Mesangial cell (primary cell): Measurements from ENCODE around the gene NARF. TPM values are rescaled to one million over a fixed set of nuclear protein-coding genes. Genes with fewer than 3 reads are reported as not detected.

ENCODE experiments used
- total RNA-seq: library from RNA; depleted of rRNA; stranded (reverse); fragments of >200 nt; gene quantifications from 2 replicates; pipeline ENCODE4 v1.2.3, GENCODE V29; 2015

NARF gene
- total RNA-seq = 30.5 and 34.0 TPM in 2 replicates

DNA sequence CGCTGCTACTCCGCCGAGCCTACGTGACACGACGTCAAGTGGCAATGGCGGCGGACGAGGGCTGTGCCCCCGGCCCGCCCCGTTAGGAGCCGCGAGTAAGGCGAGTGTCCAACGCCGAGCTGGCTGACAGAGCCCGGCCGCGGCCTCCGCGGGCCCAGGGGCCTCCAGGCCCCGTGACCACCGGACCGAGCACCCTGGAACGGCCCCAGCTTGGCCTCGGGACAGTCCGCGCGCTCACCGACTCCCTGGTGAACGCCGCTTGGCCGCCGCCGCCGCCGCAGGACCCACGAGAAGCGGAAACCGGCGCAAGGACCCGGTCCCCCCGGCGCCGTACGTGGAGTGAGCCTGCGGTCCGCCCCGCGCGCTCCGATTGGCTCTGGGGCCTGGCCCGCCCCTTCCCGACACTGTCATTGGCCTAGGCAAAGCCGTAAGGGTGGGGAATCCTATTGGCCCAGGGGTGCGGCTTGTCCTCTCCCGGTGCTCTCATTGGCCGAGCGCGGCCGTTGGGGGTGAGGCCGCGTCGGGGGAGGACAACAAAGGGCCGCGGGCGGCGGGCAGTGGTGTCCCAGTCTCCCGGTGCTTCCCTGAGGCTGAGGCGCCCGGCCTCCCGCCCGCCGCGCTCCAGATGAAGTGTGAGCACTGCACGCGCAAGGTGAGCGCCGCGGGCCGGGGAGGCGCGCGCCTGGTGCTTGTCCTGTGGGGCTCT is at the start of gene NARF:
Gene NARF, plus strand, starts transcription at position 563 of the 706 bp plus-strand sequence. Its CDS starts 63 bp downstream, at position 626.

DNA sequence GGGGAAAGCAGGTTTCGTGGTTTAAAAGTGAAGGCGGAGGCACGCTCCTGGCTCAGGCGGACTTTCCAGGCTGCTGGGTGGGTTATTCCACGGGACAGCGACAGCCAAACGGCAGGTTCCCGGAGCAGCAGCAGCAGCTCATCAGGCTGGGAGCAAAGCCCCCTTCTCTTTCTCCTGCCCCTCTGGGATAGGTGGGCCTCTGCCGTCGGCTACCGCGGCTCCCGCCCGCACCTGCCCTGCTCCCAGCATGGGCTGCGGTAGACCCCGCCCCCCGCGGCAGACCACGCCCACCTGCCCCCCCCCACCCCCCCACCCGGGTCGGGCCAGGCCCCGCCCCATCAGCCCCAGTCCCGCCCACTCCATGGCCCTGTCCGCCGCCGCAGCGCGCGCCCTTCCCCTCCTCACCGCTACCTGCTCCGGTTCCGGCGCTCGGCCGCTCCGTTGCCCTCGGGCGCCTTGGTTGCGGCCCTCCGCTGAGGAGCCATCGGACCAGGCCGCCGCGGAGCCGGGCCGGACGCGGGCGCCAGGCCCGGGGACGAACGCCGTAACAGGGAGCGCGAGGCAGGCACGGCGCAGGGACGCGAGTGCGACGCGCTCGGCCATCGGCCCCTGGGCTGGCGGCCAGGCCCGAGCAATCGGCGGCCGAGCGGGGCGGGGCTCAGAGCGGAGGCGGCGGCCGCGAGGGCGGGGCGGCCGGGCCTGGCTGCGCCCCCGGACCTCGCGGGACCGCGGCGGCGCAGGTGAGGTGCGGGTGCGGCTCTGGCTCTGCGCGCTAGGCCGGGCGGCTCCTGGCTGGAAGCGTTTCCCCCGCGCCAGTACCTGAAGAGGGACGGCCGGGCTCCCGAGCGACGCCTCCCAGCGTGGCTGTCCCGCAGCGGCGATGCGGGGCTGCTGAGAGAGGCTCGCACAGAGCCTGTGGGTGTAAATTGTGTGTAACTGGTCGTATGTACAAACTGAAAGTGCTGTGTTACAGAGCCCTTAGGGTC is 40.2 kb upstream of the NARF start, which contains the start of the genes HEXD and OGFOD3:
Gene HEXD, plus strand, starts transcription at position 347 of the 986 bp plus-strand sequence. CDS start 1,453 bp downstream, outside the sequence.
Gene OGFOD3, minus strand, starts transcription at position 586 of the 986 bp plus-strand sequence. Its CDS starts 101 bp downstream, at position 485.

DNA sequence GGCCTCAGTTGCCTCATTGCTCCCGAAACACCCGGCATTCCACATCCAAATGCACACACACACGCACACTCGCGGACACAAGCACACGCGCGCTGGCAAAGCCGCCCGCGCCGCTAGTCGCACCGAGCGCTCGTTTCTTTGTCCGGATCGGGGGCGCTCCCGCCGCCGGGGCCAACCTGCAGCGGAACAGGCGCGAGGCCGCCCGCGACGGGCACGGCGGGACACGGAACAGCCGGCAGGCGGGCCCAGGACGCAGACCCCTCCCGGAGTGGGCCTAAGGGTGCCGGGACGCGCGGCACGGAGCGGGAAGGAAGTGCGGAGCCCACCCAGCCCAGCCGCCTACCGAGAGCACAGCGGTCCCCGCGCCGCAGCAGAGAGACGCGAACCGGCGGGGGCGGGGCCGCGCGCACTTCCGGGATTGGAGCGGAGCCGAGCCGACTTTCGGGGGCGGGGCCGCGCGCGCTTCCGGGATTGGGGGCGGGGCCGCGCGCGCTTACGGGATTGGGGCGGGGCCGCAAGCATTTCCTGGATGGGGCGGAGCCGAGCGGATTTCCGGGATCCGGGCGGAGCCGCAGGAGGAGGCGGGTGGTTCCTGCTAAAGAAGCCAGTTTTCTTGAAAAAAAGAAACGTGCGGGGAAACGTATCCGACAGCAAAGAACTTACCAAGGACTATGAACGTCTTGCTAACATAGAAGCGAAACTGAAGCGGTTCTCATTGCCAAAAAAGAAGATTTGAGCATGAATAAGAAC is 8.0 kb upstream of the NARF start, which contains the start of gene CYBC1:
Gene CYBC1, minus strand, starts transcription at position 396 of the 750 bp plus-strand sequence. CDS start 1,498 bp downstream, outside the sequence.

DNA sequence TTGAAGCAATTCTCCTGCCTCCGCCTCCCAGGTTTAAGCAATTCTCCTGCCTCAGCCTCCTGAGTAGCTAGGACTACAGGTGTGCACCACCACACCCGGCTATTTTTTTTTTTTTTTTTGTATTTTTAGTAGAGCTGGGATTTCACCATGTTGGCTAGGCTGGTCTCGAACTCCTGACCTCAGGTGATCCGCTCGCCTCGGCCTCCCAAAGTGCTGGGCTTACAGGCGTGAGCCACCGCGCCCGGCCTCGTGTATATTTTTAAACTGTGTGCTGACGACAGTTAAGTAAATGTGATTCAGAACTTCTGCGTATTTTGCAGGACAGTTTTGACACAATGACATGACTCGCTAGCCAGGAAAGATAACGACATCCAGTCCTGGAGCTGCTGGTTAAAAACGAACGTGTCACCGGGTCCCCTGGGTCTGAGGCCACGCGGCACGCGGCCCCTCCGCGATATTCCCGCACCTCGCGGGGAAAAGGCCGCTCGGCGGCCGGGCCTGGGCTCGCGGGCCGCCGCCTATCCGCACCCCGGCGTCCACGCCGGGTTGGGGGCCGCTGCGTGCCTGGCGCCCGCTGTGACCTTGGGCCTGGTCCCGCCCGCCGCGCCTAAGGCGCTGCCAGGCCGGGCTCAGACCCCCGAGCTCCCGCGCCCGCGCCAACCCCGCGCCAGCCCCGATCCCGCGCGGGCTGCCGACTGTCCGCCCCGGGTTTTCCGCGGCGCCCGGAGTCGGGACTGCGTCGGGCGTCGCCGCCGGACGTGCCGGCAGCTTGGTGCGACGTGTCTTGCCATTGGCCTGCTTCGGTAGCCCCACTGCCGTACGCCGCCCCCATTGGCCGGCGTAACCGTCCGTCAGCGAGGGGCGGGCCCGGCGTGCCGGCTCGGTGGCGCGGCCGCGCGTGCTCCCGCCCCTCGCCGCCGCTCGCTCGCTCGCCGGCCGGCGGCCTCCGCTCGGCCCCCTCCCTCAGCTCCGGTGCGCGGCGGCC is 60.6 kb downstream of the NARF start, which contains the start of gene FOXK2:
Gene FOXK2, plus strand, starts transcription at position 907 of the 985 bp plus-strand sequence. CDS start 157 bp downstream, outside the sequence.

Other genes starting within 250 kb of the NARF start
- gene CCDC57, start 245.9 kb upstream of the NARF start, total RNA-seq = 8.3 and 19.5 TPM in 2 replicates
- 154 and 199 TPM in 2 replicates for gene SLC16A3, start 229.7 kb upstream of the NARF start, total RNA-seq
- gene CSNK1D, start 185.0 kb upstream of the NARF start, total RNA-seq = 56.4 and 73.3 TPM in 2 replicates
- gene CD7, start 141.1 kb upstream of the NARF start, total RNA-seq = not detected in 2 replicates
- 1.5 and 8.2 TPM in 2 replicates for gene SECTM1, start 125.0 kb upstream of the NARF start, total RNA-seq
- gene TEX19, start 99.5 kb upstream of the NARF start, total RNA-seq = not detected in 2 replicates
- gene UTS2R, start 87.0 kb upstream of the NARF start, total RNA-seq = not detected in 2 replicates
- 8.1 and 23.1 TPM in 2 replicates for gene HEXD, start 40.4 kb upstream of the NARF start, total RNA-seq
- 29.8 and 55.0 TPM in 2 replicates for gene OGFOD3, start 40.2 kb upstream of the NARF start, total RNA-seq
- 67.8 and 114 TPM in 2 replicates for gene CYBC1, start 8.0 kb upstream of the NARF start, total RNA-seq
- 44.2 and 48.2 TPM in 2 replicates for gene FOXK2, start 61.0 kb downstream of the NARF start, total RNA-seq
- 71.7 and 72.5 TPM in 2 replicates for gene WDR45B, start 189.7 kb downstream of the NARF start, total RNA-seq
- gene RAB40B, start 240.0 kb downstream of the NARF start, total RNA-seq = 4.2 and 10.6 TPM in 2 replicates